Neutrophil (primary cell): ENCODE results near the gene GPR146.

ENCODE experiments used
- H3K27ac ChIP-seq: fragments of 200-600 bp; sonication (generic); 2 replicates; pipeline ENCODE4 v1.5.1; 2016; ENCODE audit warnings: mild to moderate bottlenecking, moderate library complexity
- H3K27me3 ChIP-seq: fragments of 200-600 bp; sonication (generic); 2 replicates; pipeline ENCODE4 v1.6.0; 2016; ENCODE audit warnings: mild to moderate bottlenecking
- H3K36me3 ChIP-seq: fragments of 200-600 bp; sonication (generic); 2 replicates; pipeline ENCODE4 v1.5.1; 2017
- H3K4me1 ChIP-seq, 2 experiments: fragments of 200-600 bp in 1 of 2; sonication (generic) in 1 of 2; 1 replicate in 1 of 2; 2 replicates in 1 of 2; pipeline versions ENCODE4 v1.5.1 to v1.6.1; 2013 to 2016; ENCODE audit warnings: low read depth in 1 of 2, low read length in 1 of 2, mild to moderate bottlenecking in 1 of 2, moderate library complexity in 1 of 2; ENCODE audit not compliant: control insufficient read depth in 1 of 2, insufficient read depth in 1 of 2
- H3K4me3 ChIP-seq, 2 experiments: fragments of 200-600 bp in 1 of 2; sonication (generic) in 1 of 2; 1 replicate in 1 of 2; 2 replicates in 1 of 2; pipeline ENCODE4 v1.5.1; 2013 to 2016; ENCODE audit warnings: low read depth in 1 of 2, low read length in 1 of 2, mild to moderate bottlenecking in 1 of 2, moderate library complexity in 1 of 2
- H3K9me3 ChIP-seq: fragments of 200-600 bp; sonication (generic); 2 replicates; pipeline ENCODE4 v1.5.1; 2016
- TF ChIP-seq, protein P1 (sequence below): fragments of 200-600 bp; sonication (generic); IDR thresholded peaks from 2 replicates; pipeline ENCODE4 v1.5.1; 2016; ENCODE audit warnings: antibody characterized with exemption

GPR146 gene

DNA sequence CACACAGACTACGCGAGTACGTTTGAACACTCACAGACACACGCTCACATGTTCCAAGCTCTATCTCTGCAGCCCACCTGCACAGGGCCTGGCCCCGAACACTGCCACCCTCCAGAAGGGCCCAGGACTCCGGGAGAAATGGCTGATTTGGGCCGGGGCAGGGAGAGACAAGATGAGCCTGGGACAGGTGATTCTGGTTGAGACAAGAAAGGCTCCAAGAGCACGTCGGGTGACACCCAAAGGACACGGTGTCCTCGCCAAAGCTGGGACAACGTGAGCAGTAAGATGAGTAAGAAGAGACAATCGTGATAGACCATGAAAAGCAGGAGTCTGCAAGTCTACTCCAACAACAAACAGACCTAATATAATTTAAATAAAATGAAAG is 52.8 kb downstream of the GPR146 start:
- Histone ChIP-seq H3K27me3 (no peaks in the 10 kb centered on the region), H3K36me3 (no peaks in the 10 kb centered on the region), H3K9me3 (no peaks in the 10 kb centered on the region), H3K27ac (no peak overlapping the region), H3K4me1 (no peaks in the 10 kb centered on the region), H3K4me3 (no peak overlapping the region)
- TF ChIP-seq, protein P1, sequence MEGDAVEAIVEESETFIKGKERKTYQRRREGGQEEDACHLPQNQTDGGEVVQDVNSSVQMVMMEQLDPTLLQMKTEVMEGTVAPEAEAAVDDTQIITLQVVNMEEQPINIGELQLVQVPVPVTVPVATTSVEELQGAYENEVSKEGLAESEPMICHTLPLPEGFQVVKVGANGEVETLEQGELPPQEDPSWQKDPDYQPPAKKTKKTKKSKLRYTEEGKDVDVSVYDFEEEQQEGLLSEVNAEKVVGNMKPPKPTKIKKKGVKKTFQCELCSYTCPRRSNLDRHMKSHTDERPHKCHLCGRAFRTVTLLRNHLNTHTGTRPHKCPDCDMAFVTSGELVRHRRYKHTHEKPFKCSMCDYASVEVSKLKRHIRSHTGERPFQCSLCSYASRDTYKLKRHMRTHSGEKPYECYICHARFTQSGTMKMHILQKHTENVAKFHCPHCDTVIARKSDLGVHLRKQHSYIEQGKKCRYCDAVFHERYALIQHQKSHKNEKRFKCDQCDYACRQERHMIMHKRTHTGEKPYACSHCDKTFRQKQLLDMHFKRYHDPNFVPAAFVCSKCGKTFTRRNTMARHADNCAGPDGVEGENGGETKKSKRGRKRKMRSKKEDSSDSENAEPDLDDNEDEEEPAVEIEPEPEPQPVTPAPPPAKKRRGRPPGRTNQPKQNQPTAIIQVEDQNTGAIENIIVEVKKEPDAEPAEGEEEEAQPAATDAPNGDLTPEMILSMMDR = no peak

- H3K27ac ChIP-seq = no peak overlapping the region
- no peaks in the 10 kb centered on the region for H3K4me1 ChIP-seq
- H3K27me3 ChIP-seq = no peaks in the 10 kb centered on the region
- TF ChIP-seq, protein P1 = no peak
- H3K4me3 ChIP-seq = no peak overlapping the region
- H3K9me3 ChIP-seq = no peaks in the 10 kb centered on the region
- H3K36me3 ChIP-seq = no peaks in the 10 kb centered on the region
Observed at GRCh38 chr7:1098243-1099153, 54.2 kb downstream of the GPR146 start.

DNA sequence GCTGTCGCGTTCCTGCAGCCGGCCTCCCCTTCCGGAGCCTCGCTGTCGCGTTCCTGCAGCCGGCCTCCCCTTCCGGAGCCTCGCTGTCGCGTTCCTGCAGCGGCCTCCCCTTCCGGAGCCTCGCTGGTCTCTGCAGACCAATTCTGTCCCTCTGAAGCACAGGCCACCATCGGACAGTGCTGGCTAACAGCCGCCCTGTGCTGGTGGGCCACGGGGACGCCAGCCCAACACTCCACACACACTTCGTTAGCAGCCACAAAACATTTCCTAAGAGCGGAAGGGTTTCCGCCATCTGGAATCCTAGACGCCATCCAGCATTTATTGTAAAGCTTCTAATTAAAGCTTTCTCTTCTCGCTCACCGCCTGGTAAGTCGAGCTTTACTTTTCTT is 54.8 kb downstream of the GPR146 start:
- no peaks in the 10 kb centered on the region for H3K4me1 ChIP-seq
- TF ChIP-seq, protein P1 = no peak
- no peak overlapping the region for H3K27ac ChIP-seq
- no peak overlapping the region for H3K4me3 ChIP-seq
- H3K36me3 ChIP-seq = no peaks in the 10 kb centered on the region
- H3K27me3 ChIP-seq = no peaks in the 10 kb centered on the region
- no peaks in the 10 kb centered on the region for H3K9me3 ChIP-seq

DNA sequence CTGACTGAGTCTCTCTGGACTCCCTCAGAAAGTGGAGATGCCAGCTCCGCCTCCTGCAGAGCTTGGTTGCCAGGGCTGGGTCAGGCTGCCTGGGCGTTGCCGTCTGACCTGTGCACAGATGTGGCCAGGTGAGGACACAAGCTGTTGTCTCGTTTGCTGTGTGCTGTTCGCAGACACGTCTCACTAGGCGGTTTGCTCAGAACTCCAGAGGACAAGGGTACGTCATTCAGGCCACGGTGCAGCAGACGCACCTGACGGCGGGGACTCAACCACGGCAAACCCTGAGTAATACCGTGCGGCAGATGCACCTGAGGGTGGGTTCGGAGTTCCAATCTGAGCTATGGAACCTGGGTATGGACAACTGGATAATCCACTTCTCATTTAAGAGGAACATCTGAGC is 55.3 kb downstream of the GPR146 start:
- TF ChIP-seq, protein P1 = no peak
- Histone ChIP-seq H3K36me3 (no peaks in the 10 kb centered on the region), H3K4me1 (no peaks in the 10 kb centered on the region), H3K27ac (no peak overlapping the region), H3K9me3 (no peaks in the 10 kb centered on the region), H3K4me3 (no peak overlapping the region), H3K27me3 (no peaks in the 10 kb centered on the region)

DNA sequence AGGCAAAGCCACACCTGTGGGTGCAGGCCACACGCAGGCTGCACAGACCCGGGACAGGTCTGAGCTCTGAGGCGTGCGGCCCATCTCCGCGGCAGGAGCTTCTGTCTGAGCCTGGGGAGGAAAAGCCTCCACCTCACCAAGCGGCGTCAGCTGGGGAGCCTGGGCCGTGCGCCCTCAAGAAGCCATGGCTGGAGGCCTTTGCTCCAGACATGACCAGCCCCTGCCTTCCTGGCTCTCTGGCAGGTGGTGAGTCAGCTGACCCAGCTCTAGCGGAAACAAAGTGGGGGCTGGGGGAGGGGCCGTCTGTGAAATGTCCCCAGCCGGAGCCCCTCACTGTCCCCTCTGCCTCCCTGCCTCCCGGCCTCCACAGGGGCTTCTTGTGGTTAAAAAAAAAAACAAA is 56.0 kb downstream of the GPR146 start:
- Histone ChIP-seq H3K27me3 (no peaks in the 10 kb centered on the region), H3K9me3 (no peaks in the 10 kb centered on the region), H3K36me3 (no peaks in the 10 kb centered on the region), H3K4me1 (no peaks in the 10 kb centered on the region), H3K4me3 (no peak overlapping the region), H3K27ac (no peak overlapping the region)
- TF ChIP-seq, protein P1 = no peak
